ENCODE measurements around the gene HLCS.

- TF ChIP-seq CTCF (IDR thresholded peaks at IDR 0.05), result no peak
- TF ChIP-seq POLR2AphosphoS5 (IDR thresholded peaks at IDR 0.05), result no peak
- no peak for TF ChIP-seq POLR2A (IDR thresholded peaks at IDR 0.05)
Observed at GRCh38 chr21:36825658-36826057, 140.8 kb downstream of the HLCS start.
